Small intestine (tissue), 7 donors: Measurements from ENCODE around the gene NCK1. TPM values are rescaled to one million over a fixed set of nuclear protein-coding genes. Genes with fewer than 3 reads are reported as not detected.

ENCODE experiments used
- DNase-seq, 2 donors: peaks; one replicate each; pipeline versions ENCODE4 v3.0.0 to v3.0.0-alpha.2; 2013
- FAIRE-seq: peaks from 2 replicates; lab custom pipeline; 2012; peaks lifted over from hg19 to GRCh38; lab: Jason Lieb, UNC
- H3K27ac ChIP-seq, 3 donors: one replicate each; pipeline ENCODE4 v1.5.1; 2013; ENCODE audit warnings: low read length in 2 of 3, mild to moderate bottlenecking in 2 of 3, control low read depth in 1 of 3, inconsistent platforms in 1 of 3, low read depth in 1 of 3, moderate library complexity in 1 of 3
- H3K27me3 ChIP-seq, 3 donors: one replicate each; pipeline ENCODE4 v1.6.1; 2013; ENCODE audit warnings: low read length in 3 of 3, inconsistent platforms in 1 of 3; ENCODE audit not compliant: control insufficient read depth in 3 of 3, insufficient read depth in 3 of 3
- H3K36me3 ChIP-seq, 3 donors: one replicate each; pipeline ENCODE4 v1.6.1; 2013; ENCODE audit warnings: low read length in 3 of 3, inconsistent platforms in 1 of 3, low read depth in 1 of 3, mild to moderate bottlenecking in 1 of 3, moderate library complexity in 1 of 3; ENCODE audit not compliant: control insufficient read depth in 3 of 3, insufficient read depth in 2 of 3
- H3K4me1 ChIP-seq, 3 donors: one replicate each; pipeline ENCODE4 v1.6.1; 2013; ENCODE audit warnings: low read length in 2 of 3, inconsistent platforms in 1 of 3, low read depth in 1 of 3, mild to moderate bottlenecking in 1 of 3, moderate library complexity in 1 of 3; ENCODE audit not compliant: control insufficient read depth in 3 of 3, insufficient read depth in 2 of 3
- H3K4me3 ChIP-seq, 3 donors: one replicate each; pipeline ENCODE4 v1.5.1; 2013; ENCODE audit warnings: low read length in 3 of 3, control low read depth in 1 of 3, inconsistent platforms in 1 of 3, low read depth in 1 of 3, mild to moderate bottlenecking in 1 of 3, moderate library complexity in 1 of 3
- H3K9me3 ChIP-seq, 2 donors: one replicate each; pipeline ENCODE4 v1.6.1; 2013; ENCODE audit warnings: low read depth in 1 of 2, low read length in 1 of 2; ENCODE audit not compliant: control insufficient read depth in 2 of 2, insufficient read depth in 1 of 2
- WGBS, 3 donors: extraction: QIAGEN DNeasy Blood & Tissue Kit; methylation state at CpG; one replicate each; pipeline ENCODE4 v1.1.7; 2013; 5-methylcytosine and 5-hydroxymethylcytosine counted together
- polyA plus RNA-seq, 4 donors: library from polyadenylated mRNA; stranded (reverse) in 3 of 4; unstranded in 1 of 4; fragments of 200-250 nt in 3 of 4; fragments of 120-200 nt in 1 of 4; gene quantifications; one replicate each; pipeline versions ENCODE4 v1.2.1 to v1.2.3, GENCODE V29; 2013
- donor health status: healthy with polysubstance abuse.
- donor health status: control.
- donor health status: control.
- donor health status: Bipolar disorder and iron deficiency.
- donor health status: healthy.

Gene NCK1
- polyA plus RNA-seq, 4 donors = 8.9 to 28.4 (median 15.2) TPM

DNA sequence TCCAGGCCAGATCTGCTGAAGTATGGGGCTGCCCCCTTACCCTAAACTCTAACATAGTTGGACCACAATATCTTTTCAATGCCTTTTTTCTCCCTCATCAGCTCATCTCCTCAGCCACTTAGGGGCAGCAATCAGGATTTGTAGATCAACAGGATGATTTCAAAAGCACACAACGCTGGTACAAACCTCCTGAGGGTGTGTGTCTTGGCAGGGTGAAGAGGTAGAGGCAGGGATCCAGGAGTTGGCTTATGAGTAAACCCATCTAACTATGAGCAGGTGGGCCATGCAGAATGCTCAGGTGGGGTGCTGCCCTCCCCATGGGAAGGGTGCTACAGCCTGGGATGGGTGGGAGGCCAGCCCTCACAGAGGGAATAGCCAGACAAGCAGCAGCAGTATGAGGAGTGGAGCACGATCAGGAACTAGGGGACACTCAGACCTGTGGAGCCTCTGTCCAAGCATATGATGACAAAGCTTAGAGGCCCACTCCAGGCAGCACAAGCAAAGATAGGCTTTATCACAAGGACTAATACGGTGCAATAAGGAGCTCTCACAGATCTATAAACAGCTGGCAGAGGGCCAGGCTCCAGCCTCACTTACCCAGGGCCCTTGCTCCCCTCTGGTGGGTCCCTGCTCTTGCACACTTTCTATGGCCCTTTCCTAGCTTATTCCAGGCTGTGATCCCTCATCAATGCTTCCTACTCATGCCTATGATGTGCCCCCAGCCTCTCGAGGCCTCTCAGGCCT, 127.9 kb downstream of the NCK1 start:
- H3K27me3 ChIP-seq = no peaks in the 10 kb centered on the region
- peaks cover 0 to 5% of the 10 kb centered on the region in 2 donors for H3K9me3 ChIP-seq
- H3K4me1 ChIP-seq = peaks cover 0 to 16% (median 4%) of the 10 kb centered on the region in 3 donors
- WGBS, 3 donors = 18 to 70% (median 46%) methylated on average over 4 of the region's 4 CpGs
- H3K4me3 ChIP-seq = no peak overlapping the region
- H3K36me3 ChIP-seq = no peaks in the 10 kb centered on the region
- FAIRE-seq (no peak), DNase-seq (peak; percentile 45 to 67)
- H3K27ac ChIP-seq = no peak overlapping the region

DNA sequence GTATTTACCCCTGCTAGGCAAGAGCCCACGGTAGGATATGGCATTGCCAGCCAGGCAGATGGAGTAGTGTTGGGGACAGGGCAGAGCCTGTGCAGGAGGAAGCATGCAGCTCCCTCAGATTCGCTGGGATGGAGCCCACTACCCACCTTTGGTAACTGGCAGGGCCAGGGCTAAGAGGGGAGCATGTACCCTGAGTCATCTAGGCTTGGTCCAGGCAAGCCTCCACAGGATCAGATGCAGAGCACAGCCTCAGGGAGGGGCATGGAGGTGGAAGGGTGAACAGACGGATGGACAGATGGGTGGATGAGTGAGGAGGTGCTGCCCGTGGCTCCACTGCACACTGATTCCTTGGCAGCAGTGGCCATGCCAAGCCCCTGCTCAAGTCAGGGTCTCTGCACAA, 128.8 kb downstream of the NCK1 start:
- H3K9me3 ChIP-seq = peaks cover 0 to 5% of the 10 kb centered on the region in 2 donors
- WGBS, 3 donors = 90 to 95% (median 93%) methylated on average over 4 of the region's 4 CpGs
- H3K4me3 ChIP-seq = no peak overlapping the region
- FAIRE-seq (no peak), DNase-seq (no peak)
- H3K4me1 ChIP-seq = peaks cover 0 to 9% (median 8%) of the 10 kb centered on the region in 3 donors
- no peak overlapping the region for H3K27ac ChIP-seq
- H3K27me3 ChIP-seq = no peaks in the 10 kb centered on the region
- H3K36me3 ChIP-seq = no peaks in the 10 kb centered on the region

DNA sequence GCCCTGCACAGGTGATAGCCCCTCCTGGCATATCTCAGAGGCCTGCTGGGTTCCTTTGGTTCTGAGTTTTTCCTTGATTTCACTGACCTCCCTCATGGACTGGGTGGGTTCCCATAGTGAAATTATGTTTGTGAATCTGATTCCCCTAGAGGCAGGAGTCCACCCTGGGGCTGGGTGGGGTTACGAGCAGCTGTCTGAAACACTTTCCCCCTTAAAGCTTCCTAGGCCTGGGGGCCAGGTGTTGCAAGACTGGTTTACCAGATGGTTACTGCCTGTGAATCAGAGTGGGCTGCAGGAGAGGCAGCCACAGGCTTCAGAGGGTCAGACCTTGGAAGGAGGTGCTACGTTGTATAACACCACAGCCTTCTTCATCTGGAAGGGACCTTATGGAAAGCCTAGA, 130.1 kb downstream of the NCK1 start:
- no peak for FAIRE-seq
- Histone ChIP-seq H3K27ac (no peak overlapping the region), H3K27me3 (no peaks in the 10 kb centered on the region), H3K36me3 (no peaks in the 10 kb centered on the region), H3K9me3 (peaks cover 0 to 5% of the 10 kb centered on the region in 2 donors), H3K4me3 (no peak overlapping the region), H3K4me1 (peaks cover 0 to 9% (median 8%) of the 10 kb centered on the region in 3 donors)
- DNase-seq = no peak
- WGBS, 3 donors = 95 to 100% (median 97%) methylated on average over 2 of the region's 2 CpGs

DNA sequence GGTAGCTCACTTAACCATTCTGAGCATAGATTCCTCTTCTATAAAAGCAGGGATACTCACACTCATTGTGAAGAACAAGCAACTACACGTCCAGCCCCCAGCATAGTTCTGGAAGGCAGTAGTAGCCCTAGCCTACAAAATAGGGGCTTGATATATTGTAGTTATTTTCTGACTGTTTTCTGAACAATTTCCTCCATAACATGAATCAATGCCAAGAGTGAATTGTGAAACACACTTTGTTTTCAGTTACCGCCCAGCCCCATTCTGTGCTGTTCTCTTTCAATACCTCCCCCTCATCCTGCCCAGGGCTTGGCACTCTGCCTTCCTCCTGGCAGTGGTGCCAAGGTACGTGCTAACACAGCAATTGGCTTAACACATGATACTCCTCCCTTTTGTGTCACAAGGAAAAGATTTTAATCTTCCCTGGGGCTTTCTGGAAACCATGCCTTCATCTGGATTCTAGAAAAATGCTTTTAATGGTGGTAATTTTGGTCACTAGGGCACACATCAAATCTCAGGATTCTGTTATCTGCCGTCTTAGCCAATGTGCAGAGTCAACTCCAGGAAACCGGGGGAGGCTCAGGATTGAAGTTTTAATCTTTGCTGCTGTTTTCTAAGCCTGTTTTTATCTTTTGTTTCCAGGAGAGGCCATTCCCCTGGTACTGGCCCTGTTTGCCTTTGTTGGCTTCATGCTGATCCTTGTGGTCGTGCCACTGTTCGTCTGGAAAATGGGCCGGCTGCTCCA, 132.9 kb downstream of the NCK1 start:
- no peak for FAIRE-seq

DNA sequence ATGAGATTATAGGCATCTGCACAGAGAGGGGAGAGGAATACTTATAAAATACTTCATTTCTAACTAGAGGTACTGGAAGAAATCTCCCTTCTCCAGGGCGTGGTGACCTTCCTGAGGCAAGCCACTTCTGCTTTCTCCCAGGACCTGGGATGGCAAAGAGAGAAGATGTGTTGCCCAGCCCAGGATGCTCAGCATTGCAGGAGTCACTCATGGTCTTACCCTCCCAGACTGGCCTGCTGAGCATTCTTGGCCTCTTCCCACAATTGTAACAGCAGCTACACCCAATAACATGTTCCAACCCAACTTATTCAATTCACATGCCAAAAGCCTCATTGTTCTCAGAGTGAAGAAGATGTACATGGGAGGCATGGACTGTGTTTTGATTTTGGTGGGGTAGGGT, 133.6 kb downstream of the NCK1 start:
- no peak overlapping the region for H3K4me3 ChIP-seq
- no peaks in the 10 kb centered on the region for H3K9me3 ChIP-seq
- DNase-seq = no peak
- peak overlapping the region in 1 of 3 donors; percentile 90 for H3K27ac ChIP-seq
- H3K36me3 ChIP-seq = no peaks in the 10 kb centered on the region
- H3K27me3 ChIP-seq = no peaks in the 10 kb centered on the region
- FAIRE-seq = no peak
- peaks cover 0 to 8% (median 0%) of the 10 kb centered on the region in 3 donors for H3K4me1 ChIP-seq
- 86 to 93% (median 89%) methylated on average over 1 of the region's 1 CpG for WGBS, 3 donors

More for the DNA sequence above, 132.9 kb downstream of the NCK1 start:
- Histone ChIP-seq H3K4me1 (peaks cover 0 to 8% (median 3%) of the 10 kb centered on the region in 3 donors), H3K27me3 (no peaks in the 10 kb centered on the region), H3K27ac (peak overlapping the region in 1 of 3 donors; percentile 90), H3K4me3 (no peak overlapping the region), H3K36me3 (no peaks in the 10 kb centered on the region), H3K9me3 (no peaks in the 10 kb centered on the region)
- 23 to 41% (median 38%) methylated on average over 8 of the region's 8 CpGs for WGBS, 3 donors
- peak in 1 of 2 donors; percentile 90 for DNase-seq

Other genes with a start within 250 kb of the NCK1 start
- 10 to 100 TPM in 3 of 4 donors, 1 to 10 TPM in 1; 10.0 to 29.9 (median 11.4) TPM for gene STAG1, start 109.8 kb upstream of the NCK1 start, polyA plus RNA-seq
- 1 to 10 TPM in 2 of 4 donors, not detected in 2; 1.6 to 5.1 TPM for gene SLC35G2, start 43.1 kb upstream of the NCK1 start, polyA plus RNA-seq
- gene IL20RB, start 95.8 kb downstream of the NCK1 start, polyA plus RNA-seq = under 1 TPM; 0.58 to 0.81 (median 0.72) TPM